HG03442 (cell line): Measurements from ENCODE around the gene HERC3.

Source experiments
- ATAC-seq: cut with Tn5 transposase; IDR thresholded peaks from one replicate; pipeline ENCODE4 v1.9.1; 2021; ENCODE audit warnings: mild to moderate bottlenecking, moderate library complexity; ENCODE audit not compliant: unreplicated experiment

Gene HERC3

GRCh38 chr4:88659055-88659889 is 67.0 kb downstream of the HERC3 start:
- peak; percentile 97 for ATAC-seq

GRCh38 chr4:88659890-88660208 is 67.6 kb downstream of the HERC3 start:
- ATAC-seq = no peak

GRCh38 chr4:88660446-88661294 is 68.4 kb downstream of the HERC3 start:
- no peak for ATAC-seq

- ATAC-seq = no peak
Measured at GRCh38 chr4:88661739-88662138, 69.5 kb downstream of the HERC3 start.

- ATAC-seq = peak; percentile 77
Measured at GRCh38 chr4:88672987-88673386, 80.7 kb downstream of the HERC3 start.

GRCh38 chr4:88673886-88674285 is 81.6 kb downstream of the HERC3 start:
- ATAC-seq = no peak

GRCh38 chr4:88674565-88674964 is 82.3 kb downstream of the HERC3 start:
- ATAC-seq = no peak

GRCh38 chr4:88674979-88675378 is 82.7 kb downstream of the HERC3 start:
- ATAC-seq = no peak

GRCh38 chr4:88675543-88675942 is 83.3 kb downstream of the HERC3 start:
- no peak for ATAC-seq

GRCh38 chr4:88681209-88681608 is 88.9 kb downstream of the HERC3 start:
- ATAC-seq = no peak

- no peak for ATAC-seq
Measured at GRCh38 chr4:88690355-88690754, 98.1 kb downstream of the HERC3 start.

- ATAC-seq = no peak
Measured at GRCh38 chr4:88693792-88694191, 101.5 kb downstream of the HERC3 start.

GRCh38 chr4:88696630-88697029 is 104.3 kb downstream of the HERC3 start:
- ATAC-seq = no peak

GRCh38 chr4:88697141-88697540 is 104.9 kb downstream of the HERC3 start:
- no peak for ATAC-seq

GRCh38 chr4:88697588-88698329 is 105.5 kb downstream of the HERC3 start, which contains the start of gene NAP1L5:
Gene NAP1L5 (minus strand): TSS chr4:88697829. CDS start chr4:88697754, 75 bp downstream.
- ATAC-seq = peak; percentile 97

GRCh38 chr4:88698519-88698918 is 106.2 kb downstream of the HERC3 start:
- no peak for ATAC-seq

- no peak for ATAC-seq
Measured at GRCh38 chr4:88702782-88703181, 110.5 kb downstream of the HERC3 start.

GRCh38 chr4:88705223-88705622 is 112.9 kb downstream of the HERC3 start:
- no peak for ATAC-seq

GRCh38 chr4:88705805-88706492 is 113.7 kb downstream of the HERC3 start:
- ATAC-seq = no peak

GRCh38 chr4:88706574-88706973 is 114.3 kb downstream of the HERC3 start:
- ATAC-seq = no peak

GRCh38 chr4:88709989-88710388 is 117.7 kb downstream of the HERC3 start:
- ATAC-seq = no peak
